A549 (cell line): ENCODE results near the gene SENP8. TPM values are rescaled to one million over a fixed set of nuclear protein-coding genes. Genes with fewer than 3 reads are reported as not detected.

Experiments used
- ATAC-seq, 2 experiments: fragments of 200-7000 bp in 1 of 2; fragments of >200 bp in 1 of 2; cut with Nextera tagmentation in 1 of 2; cut with Tn5 transposase in 1 of 2; 3 replicates each; pipeline versions ENCODE4 v1.8.0 to v1.9.1; 2018 to 2020; ENCODE audit warnings: mild to moderate bottlenecking in 1 of 2, moderate library complexity in 1 of 2
- CTCF ChIA-PET: fragments of 300-600 bp; sonication (Branson Sonifier 250); formaldehyde crosslinking; extraction: SDS; loops from one replicate; lab custom pipeline; 2021; ENCODE audit warnings: antibody characterized with exemption, inconsistent platforms; lab: Yijun Ruan, JAX
- POLR2A ChIA-PET: fragments of 350-600 bp; formaldehyde crosslinking; extraction: SDS; loops from one replicate; lab custom pipeline; 2021; ENCODE audit warnings: antibody characterized with exemption, inconsistent platforms; lab: Yijun Ruan, JAX
- DNase-seq, 2 experiments: peaks; one replicate each; pipeline versions ENCODE4 v3.0.0 to v3.0.0-alpha.2; 2011 to 2016; ENCODE audit warnings: low read depth in 1 of 2, low spot score in 1 of 2
- FAIRE-seq: peaks from 2 replicates; lab custom pipeline; 2011; peaks lifted over from hg19 to GRCh38; lab: Jason Lieb, UNC
- H3K27ac ChIP-seq, 2 experiments: fragments of >200 bp; sonication (Bioruptor Twin); formaldehyde crosslinking; 3 replicates each; pipeline ENCODE4 v1.5.1; 2016 to 2017
- H3K4me1 ChIP-seq: fragments of >200 bp; sonication (Bioruptor Twin); formaldehyde crosslinking; 3 replicates; pipeline ENCODE4 v1.6.1; 2016
- H3K4me2 ChIP-seq: fragments of >200 bp; sonication (Bioruptor Twin); formaldehyde crosslinking; 3 replicates; pipeline ENCODE4 v1.6.1; 2016
- H3K4me3 ChIP-seq: fragments of >200 bp; sonication (Bioruptor Twin); formaldehyde crosslinking; 3 replicates; pipeline ENCODE4 v1.5.1; 2016
- H3K9me3 ChIP-seq: fragments of >200 bp; sonication (Bioruptor Twin); formaldehyde crosslinking; 3 replicates; pipeline ENCODE4 v1.6.1; 2016
- CBX8 ChIP-seq: fragments of 200-600 bp; sonication (generic); IDR thresholded peaks from 2 replicates; pipeline ENCODE4 v1.6.1; 2016
- CHD2 ChIP-seq: fragments of 150-350 bp; IDR thresholded peaks from 2 replicates; pipeline ENCODE4 v1.6.1; 2014; ENCODE audit warnings: low read length; ENCODE audit not compliant: partially characterized antibody
- CHD4 ChIP-seq: fragments of 200-600 bp; sonication (generic); IDR thresholded peaks from 2 replicates; pipeline ENCODE4 v1.6.1; 2016; ENCODE audit warnings: antibody characterized with exemption, mild to moderate bottlenecking, borderline replicate concordance
- EP300 ChIP-seq, 2 experiments: fragments of >200 bp; sonication (Bioruptor Twin); formaldehyde crosslinking; IDR thresholded peaks; 2 replicates in 1 of 2; 3 replicates in 1 of 2; pipeline ENCODE4 v1.6.1; 2016 to 2017
- FOSB ChIP-seq: fragments of 250-450 bp; sonication (Bioruptor Pico); IDR thresholded peaks from 2 replicates; pipeline ENCODE4 v1.5.0; 2020; ENCODE audit warnings: mild to moderate bottlenecking, moderate library complexity
- FOSL2 ChIP-seq, 2 experiments: fragments of 450-650 bp in 1 of 2; fragments of >200 bp in 1 of 2; sonication (Bioruptor Twin) in 1 of 2; formaldehyde crosslinking; IDR thresholded peaks; 2 replicates each; pipeline versions ENCODE4 v1.5.0 to v1.6.1; 2016 to 2020; ENCODE audit warnings: mild to moderate bottlenecking in 1 of 2, moderate library complexity in 1 of 2
- FOXS1 ChIP-seq: fragments of 250-450 bp; sonication (Bioruptor Pico); IDR thresholded peaks from 2 replicates; pipeline ENCODE4 v1.5.0; 2020; ENCODE audit warnings: mild to moderate bottlenecking, moderate library complexity
- HEYL ChIP-seq: fragments of 250-450 bp; sonication (Bioruptor Pico); IDR thresholded peaks from 2 replicates; pipeline ENCODE4 v1.8.0; 2021; ENCODE audit warnings: mild to moderate bottlenecking, moderate library complexity
- HMGXB4 ChIP-seq: fragments of 250-450 bp; sonication (Bioruptor Pico); IDR thresholded peaks from 2 replicates; pipeline ENCODE4 v1.5.0; 2021; ENCODE audit warnings: mild to moderate bottlenecking, moderate library complexity, borderline replicate concordance
- HOXB5 ChIP-seq: fragments of 250-450 bp; sonication (Bioruptor Pico); IDR thresholded peaks from 2 replicates; pipeline ENCODE4 v1.5.0; 2020; ENCODE audit warnings: mild to moderate bottlenecking, moderate library complexity
- KDM5A ChIP-seq: fragments of 200-600 bp; sonication (generic); IDR thresholded peaks from 2 replicates; pipeline ENCODE4 v1.6.1; 2016; ENCODE audit warnings: antibody characterized with exemption, mild to moderate bottlenecking
- MAFK ChIP-seq: fragments of 450-650 bp; IDR thresholded peaks from 2 replicates; pipeline ENCODE4 v1.6.1; 2014; ENCODE audit not compliant: partially characterized antibody
- MAZ ChIP-seq: fragments of 150-350 bp; IDR thresholded peaks from 2 replicates; pipeline ENCODE4 v1.6.1; 2014; ENCODE audit warnings: antibody characterized with exemption, low read depth, low read length, borderline replicate concordance
- NPAS2 ChIP-seq: fragments of 250-450 bp; sonication (Bioruptor Pico); IDR thresholded peaks from 2 replicates; pipeline ENCODE4 v1.8.0; 2022; ENCODE audit warnings: mild to moderate bottlenecking, moderate library complexity, borderline replicate concordance
- PHF8 ChIP-seq: fragments of 200-600 bp; sonication (generic); IDR thresholded peaks from 2 replicates; pipeline ENCODE4 v1.6.1; 2016; ENCODE audit warnings: low read depth, mild to moderate bottlenecking, antibody characterized with exemption, moderate library complexity, borderline replicate concordance
- POLR2AphosphoS2 ChIP-seq: conservative IDR thresholded peaks from 2 replicates; pipeline ENCODE4 v1.6.1; 2012; ENCODE audit warnings: low read length, improper control_type of control experiment, inconsistent platforms
- RAD21 ChIP-seq, 2 experiments: fragments of >200 bp in 1 of 2; sonication (Bioruptor Twin) in 1 of 2; formaldehyde crosslinking in 1 of 2; IDR thresholded peaks in 1 of 2; conservative IDR thresholded peaks in 1 of 2; 2 replicates in 1 of 2; 3 replicates in 1 of 2; pipeline ENCODE4 v1.6.1; 2012 to 2018; ENCODE audit warnings: inconsistent platforms in 1 of 2
- RARB ChIP-seq: fragments of 250-450 bp; sonication (Bioruptor Pico); IDR thresholded peaks from 2 replicates; pipeline ENCODE4 v1.8.0; 2021; ENCODE audit warnings: mild to moderate bottlenecking, moderate library complexity
- RCOR1 ChIP-seq: fragments of 150-350 bp; IDR thresholded peaks from 2 replicates; pipeline ENCODE4 v1.6.1; 2014; ENCODE audit warnings: antibody characterized with exemption, low read length, low read depth
- RFX5 ChIP-seq: fragments of 450-650 bp; IDR thresholded peaks from 2 replicates; pipeline ENCODE4 v1.7.1; 2014; ENCODE audit warnings: antibody characterized with exemption, mild to moderate bottlenecking, moderate library complexity
- RNF2 ChIP-seq: fragments of 200-600 bp; sonication (generic); IDR thresholded peaks from 2 replicates; pipeline ENCODE4 v1.6.1; 2016; ENCODE audit warnings: low read depth, mild to moderate bottlenecking, antibody characterized with exemption, moderate library complexity, borderline replicate concordance
- SMC3 ChIP-seq: fragments of >200 bp; sonication (Bioruptor Twin); formaldehyde crosslinking; IDR thresholded peaks from 3 replicates; pipeline ENCODE4 v1.6.1; 2018; ENCODE audit warnings: inconsistent platforms
- SREBF2 ChIP-seq: fragments of 450-650 bp; IDR thresholded peaks from 2 replicates; pipeline ENCODE4 v1.6.1; 2014; ENCODE audit warnings: mild to moderate bottlenecking, moderate library complexity
- TP53 ChIP-seq: fragments of 250-450 bp; sonication (Bioruptor Pico); IDR thresholded peaks from 2 replicates; pipeline ENCODE4 v1.5.0; 2021; ENCODE audit warnings: mild to moderate bottlenecking, moderate library complexity
- ZNF302 ChIP-seq: fragments of 250-450 bp; sonication (Bioruptor Pico); IDR thresholded peaks from 2 replicates; pipeline ENCODE4 v1.9.0; 2021; ENCODE audit warnings: inconsistent platforms, mild to moderate bottlenecking, moderate library complexity
- ZSCAN20 ChIP-seq: fragments of 250-450 bp; sonication (Bioruptor Pico); IDR thresholded peaks from 2 replicates; pipeline ENCODE4 v1.8.0; 2022; ENCODE audit warnings: mild to moderate bottlenecking, moderate library complexity
- WGBS: methylation state at CpG from one replicate; pipeline ENCODE4 v1.1.6; 2017; ENCODE audit errors: missing lambda C conversion rate; 5-methylcytosine and 5-hydroxymethylcytosine counted together
- polyA plus RNA-seq, 4 experiments: library from polyadenylated mRNA; depleted of rRNA in 3 of 4; stranded (reverse); fragments of >200 nt; fragmentation: RNase III in 1 of 4; extraction: RNeasy Plus Mini Kit Qiagen cat#74134 plus additional on column Dnase treatment in 1 of 4; gene quantifications; 2 replicates in 3 of 4; 3 replicates in 1 of 4; pipeline ENCODE4 v1.2.3, GENCODE V29; 2011 to 2017
- TF ChIP-seq, protein P1 (sequence below): fragments of >200 bp; sonication (Bioruptor Twin); formaldehyde crosslinking; IDR thresholded peaks from 3 replicates; pipeline ENCODE4 v1.5.1; 2016
- TF ChIP-seq, protein P2 (sequence below): fragments of 150-350 bp; IDR thresholded peaks from 2 replicates; pipeline ENCODE4 v1.6.1; 2014; ENCODE audit warnings: low read depth, mild to moderate bottlenecking, low read length
- TF ChIP-seq, protein P3 (sequence below): IDR thresholded peaks from 2 replicates; pipeline ENCODE4 v1.6.1; 2012

Gene SENP8
- polyA plus RNA-seq, 2 of the 4 experiments (the other 2 are of a cell fraction): 1.2 to 3.7 TPM

DNA sequence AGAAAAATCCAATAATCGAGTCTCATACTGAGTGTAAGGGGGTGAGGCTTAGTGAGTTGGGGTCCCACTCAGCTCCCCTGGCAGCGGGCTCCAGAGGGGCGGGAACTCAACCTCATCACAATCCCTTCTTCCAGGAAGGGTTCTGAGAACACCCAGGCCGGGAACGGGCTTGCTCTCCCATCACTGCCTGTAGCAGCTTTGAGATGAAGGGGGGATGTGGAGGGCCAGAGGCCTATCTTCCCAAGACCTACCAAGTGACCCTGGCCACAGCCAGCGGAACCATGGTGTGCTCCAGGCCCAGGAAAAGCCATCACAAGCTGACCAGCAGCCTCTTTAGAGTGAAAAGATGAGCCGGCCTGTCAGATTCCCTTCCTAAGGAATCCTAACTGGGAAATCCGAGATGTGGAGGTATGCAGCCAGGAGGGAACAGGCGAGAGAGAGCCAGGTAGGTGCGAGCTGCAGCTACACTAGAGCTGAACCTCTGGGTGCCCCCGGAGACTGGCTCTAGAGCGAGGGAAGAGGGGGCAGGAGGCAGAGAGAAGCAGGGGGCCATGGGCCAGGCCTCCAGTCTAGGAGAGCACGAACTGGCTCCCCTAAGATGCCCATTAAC lies 60.9 kb downstream of the SENP8 start:
- ChIA-PET CTCF (interaction anchor here (1.3 to 4.6 kb wide), 3 partner anchors 10 to 23 kb away, joined by 4 to 29 read pairs (median 4); no protein-coding TSS in a partner anchor), POLR2A (no interaction called here)
- DNase-seq (no peak), FAIRE-seq (no peak), ATAC-seq (no peak)
- H3K4me3 ChIP-seq: no peak overlapping the region
- TF ChIP-seq RCOR1 (no peak), ZNF302 (CRISPR knock-in tag) (no peak), SMC3 (no peak), HOXB5 (CRISPR knock-in tag) (no peak), TP53 (CRISPR knock-in tag) (no peak), CHD2 (no peak), NPAS2 (no peak), RNF2 (no peak), FOSL2 (IDR thresholded peaks at IDR 0.05) (no peak), FOSL2 (CRISPR knock-in tag; IDR thresholded peaks at IDR 0.05) (no peak), FOSB (no peak), HMGXB4 (no peak), KDM5A (no peak), ZSCAN20 (CRISPR knock-in tag) (no peak), RFX5 (no peak), FOXS1 (CRISPR knock-in tag) (no peak)
- TF ChIP-seq, protein P1, sequence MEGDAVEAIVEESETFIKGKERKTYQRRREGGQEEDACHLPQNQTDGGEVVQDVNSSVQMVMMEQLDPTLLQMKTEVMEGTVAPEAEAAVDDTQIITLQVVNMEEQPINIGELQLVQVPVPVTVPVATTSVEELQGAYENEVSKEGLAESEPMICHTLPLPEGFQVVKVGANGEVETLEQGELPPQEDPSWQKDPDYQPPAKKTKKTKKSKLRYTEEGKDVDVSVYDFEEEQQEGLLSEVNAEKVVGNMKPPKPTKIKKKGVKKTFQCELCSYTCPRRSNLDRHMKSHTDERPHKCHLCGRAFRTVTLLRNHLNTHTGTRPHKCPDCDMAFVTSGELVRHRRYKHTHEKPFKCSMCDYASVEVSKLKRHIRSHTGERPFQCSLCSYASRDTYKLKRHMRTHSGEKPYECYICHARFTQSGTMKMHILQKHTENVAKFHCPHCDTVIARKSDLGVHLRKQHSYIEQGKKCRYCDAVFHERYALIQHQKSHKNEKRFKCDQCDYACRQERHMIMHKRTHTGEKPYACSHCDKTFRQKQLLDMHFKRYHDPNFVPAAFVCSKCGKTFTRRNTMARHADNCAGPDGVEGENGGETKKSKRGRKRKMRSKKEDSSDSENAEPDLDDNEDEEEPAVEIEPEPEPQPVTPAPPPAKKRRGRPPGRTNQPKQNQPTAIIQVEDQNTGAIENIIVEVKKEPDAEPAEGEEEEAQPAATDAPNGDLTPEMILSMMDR: no peak
- TF ChIP-seq, protein P2, sequence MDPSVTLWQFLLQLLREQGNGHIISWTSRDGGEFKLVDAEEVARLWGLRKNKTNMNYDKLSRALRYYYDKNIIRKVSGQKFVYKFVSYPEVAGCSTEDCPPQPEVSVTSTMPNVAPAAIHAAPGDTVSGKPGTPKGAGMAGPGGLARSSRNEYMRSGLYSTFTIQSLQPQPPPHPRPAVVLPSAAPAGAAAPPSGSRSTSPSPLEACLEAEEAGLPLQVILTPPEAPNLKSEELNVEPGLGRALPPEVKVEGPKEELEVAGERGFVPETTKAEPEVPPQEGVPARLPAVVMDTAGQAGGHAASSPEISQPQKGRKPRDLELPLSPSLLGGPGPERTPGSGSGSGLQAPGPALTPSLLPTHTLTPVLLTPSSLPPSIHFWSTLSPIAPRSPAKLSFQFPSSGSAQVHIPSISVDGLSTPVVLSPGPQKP: no peak
- TF ChIP-seq, protein P3, sequence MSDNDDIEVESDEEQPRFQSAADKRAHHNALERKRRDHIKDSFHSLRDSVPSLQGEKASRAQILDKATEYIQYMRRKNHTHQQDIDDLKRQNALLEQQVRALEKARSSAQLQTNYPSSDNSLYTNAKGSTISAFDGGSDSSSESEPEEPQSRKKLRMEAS: no peak
- H3K4me2 ChIP-seq: no peak overlapping the region
- H3K27ac ChIP-seq: 0 out of 6 replicates have a peak overlapping the region, but pooled peaks of 1 of the 2 experiments have one; percentile 16
- peaks cover 25% of the 10 kb centered on the region for H3K4me1 ChIP-seq
- no peaks in the 10 kb centered on the region for H3K9me3 ChIP-seq
- WGBS: 84% methylated on average over 13 of the region's 13 CpGs

DNA sequence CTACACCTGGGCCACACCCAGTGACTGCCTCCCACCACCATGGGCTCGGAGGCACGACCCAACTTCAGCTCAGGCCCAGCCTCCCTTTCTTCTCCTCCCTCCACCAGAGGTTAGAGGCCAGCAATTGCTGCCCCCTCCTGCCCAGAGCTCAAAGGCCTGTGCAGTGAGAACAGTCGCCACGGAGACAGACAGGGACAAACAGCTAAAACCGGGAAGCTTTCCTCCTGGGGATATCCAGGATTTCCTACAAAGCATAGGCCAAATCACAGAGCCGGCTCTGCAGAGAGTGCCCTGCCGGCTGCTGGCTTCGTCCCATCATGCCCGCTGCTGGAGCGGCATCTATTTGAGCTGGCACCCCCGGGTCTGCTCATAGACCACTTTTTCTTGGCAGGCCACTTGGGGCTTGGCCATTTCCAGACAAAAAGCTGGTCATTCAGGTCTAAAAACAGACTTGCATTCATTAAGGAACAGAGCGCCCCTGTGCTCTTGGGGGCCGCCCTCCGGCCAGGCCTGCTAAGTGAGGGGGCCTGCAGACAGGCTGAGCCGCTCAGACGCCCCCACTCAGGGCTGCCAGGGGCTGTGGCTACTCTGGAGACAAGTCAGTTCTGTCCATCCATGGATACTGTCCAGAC lies 61.9 kb downstream of the SENP8 start:
- POLR2A ChIA-PET: no interaction called here
- Histone ChIP-seq H3K9me3 (no peaks in the 10 kb centered on the region), H3K4me3 (no peak overlapping the region)
- no peak for FAIRE-seq
- TF ChIP-seq EP300 (IDR thresholded peaks at IDR 0.05) (no peak), HEYL (no peak), MAFK (no peak), RARB (CRISPR knock-in tag) (no peak), RNF2 (no peak), POLR2AphosphoS2 (no peak), PHF8 (no peak), CBX8 (no peak), CHD4 (no peak), FOSB (no peak), SREBF2 (no peak), MAZ (no peak), RCOR1 (no peak), RAD21 (conservative IDR thresholded peaks at IDR 0.05 in 1 of 2, IDR thresholded peaks at IDR 0.05 in 1 of 2) (no peak), CHD2 (no peak)
- TF ChIP-seq, protein P3: no peak
- TF ChIP-seq, all 56 proteins: peak for 0
- peak in 1 of 2 experiments; percentile 6; a peak in 3 of 6 replicates for ATAC-seq
- H3K4me2 ChIP-seq: no peak overlapping the region
- CTCF ChIA-PET: interaction anchor here (1.3 to 4.6 kb wide), 4 partner anchors 9 to 24 kb away, joined by 4 to 29 read pairs (median 4); no protein-coding TSS in a partner anchor
- 69% methylated on average over 14 of the region's 16 CpGs for WGBS
- H3K4me1 ChIP-seq: peaks cover 31% of the 10 kb centered on the region
- peak overlapping the region in 1 of 2 experiments; percentile 16; a peak in 2 of 6 replicates for H3K27ac ChIP-seq
- peak in 1 of 2 experiments; percentile 51 for DNase-seq
